ENCODE results near the gene BCL7C.

Gene BCL7C

GRCh38 chr16:30858829-30859423 is 35.0 kb downstream of the BCL7C start:
- no peak for DNase-seq

GRCh38 chr16:30858111-30858495 is 35.8 kb downstream of the BCL7C start:
- DNase-seq, result no peak

DNA sequence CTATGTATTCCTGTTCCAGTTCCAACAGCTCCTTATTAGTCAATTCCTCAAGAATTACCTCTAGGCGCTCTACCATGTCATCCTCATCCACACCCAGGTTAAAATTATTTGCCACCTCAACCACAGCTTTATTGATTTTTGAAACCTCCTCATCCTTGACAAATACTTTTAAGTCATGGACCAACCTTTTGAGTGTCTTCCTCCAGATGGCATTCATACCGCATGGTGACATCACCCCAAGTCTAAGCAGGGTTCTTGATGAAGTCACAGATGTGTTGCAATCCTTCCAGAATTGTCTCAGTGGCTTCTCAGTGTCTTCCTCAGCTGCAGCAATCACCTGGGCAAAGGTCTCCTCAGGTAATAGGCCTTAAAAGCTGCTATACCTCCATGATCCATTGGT is 40.1 kb downstream of the BCL7C start:
- DNase-seq, result no peak

- DNase-seq, result no peak
Measured at GRCh38 chr16:30850246-30850645, 43.6 kb downstream of the BCL7C start.

GRCh38 chr16:30846649-30847402 is 47.1 kb downstream of the BCL7C start:
- DNase-seq, result no peak

- DNase-seq, result peak; percentile 87 to 95
Measured at GRCh38 chr16:30844671-30845449, 49.0 kb downstream of the BCL7C start.

GRCh38 chr16:30844346-30844670 is 49.6 kb downstream of the BCL7C start:
- no peak for DNase-seq

- no peak for DNase-seq
Measured at GRCh38 chr16:30843501-30843900, 50.4 kb downstream of the BCL7C start.

- no peak for DNase-seq
Measured at GRCh38 chr16:30842971-30843370, 50.9 kb downstream of the BCL7C start.

GRCh38 chr16:30841332-30841731 is 52.5 kb downstream of the BCL7C start:
- DNase-seq, result no peak

DNA sequence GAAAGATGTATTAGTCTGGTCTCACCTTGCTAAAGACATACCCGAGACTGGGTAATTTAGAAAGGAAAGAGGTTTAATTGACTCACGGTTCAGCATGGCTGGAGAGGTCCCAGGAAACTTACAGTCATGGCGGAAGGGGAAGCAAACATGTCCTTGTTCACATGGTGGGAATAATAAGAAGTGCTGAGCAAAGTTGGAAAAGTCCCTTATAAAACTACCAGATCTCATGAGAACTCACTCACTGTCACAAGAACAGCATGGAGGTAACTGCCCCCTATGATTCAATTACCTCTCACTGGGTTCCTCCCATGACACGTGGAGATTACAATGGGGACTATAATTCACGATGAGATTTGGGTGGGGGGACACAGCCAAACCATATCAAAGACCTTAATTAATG is 53.3 kb downstream of the BCL7C start:
- DNase-seq, result no peak

DNA sequence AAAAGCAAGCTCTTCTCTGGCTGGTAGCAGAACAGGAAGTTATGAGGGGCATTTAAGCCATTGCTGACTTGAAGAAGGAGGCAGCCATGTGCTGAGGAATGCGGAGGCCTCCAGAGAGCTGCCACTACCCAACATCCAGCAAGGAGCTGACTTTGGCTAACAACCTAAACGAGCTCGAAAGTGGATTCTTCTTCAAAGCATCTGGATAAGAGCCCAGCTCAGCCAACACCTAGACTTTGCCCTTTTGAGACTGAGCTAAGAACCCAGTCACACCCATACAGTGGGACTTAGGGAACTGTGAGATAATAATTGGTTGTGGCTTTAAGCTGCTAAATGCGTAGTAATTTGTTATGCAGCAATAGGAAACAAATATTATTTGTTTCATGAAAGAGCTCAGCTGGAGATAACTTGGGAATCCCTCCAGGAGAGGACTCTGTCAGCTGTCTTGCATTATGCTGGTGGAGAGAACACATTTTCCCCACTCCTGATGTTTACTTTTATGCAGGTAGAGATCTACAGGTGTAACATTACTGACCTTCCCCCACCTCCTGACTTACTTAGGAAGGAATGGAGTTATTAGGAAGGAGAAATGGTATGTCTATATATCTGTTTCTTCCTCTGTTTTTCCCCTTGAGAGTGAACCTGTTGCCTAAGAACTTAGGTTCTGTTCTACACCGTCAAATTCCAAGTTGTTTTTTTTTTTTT is 54.2 kb downstream of the BCL7C start:
- no peak for DNase-seq

- DNase-seq, result no peak
Measured at GRCh38 chr16:30838876-30839471, 54.9 kb downstream of the BCL7C start.

DNA sequence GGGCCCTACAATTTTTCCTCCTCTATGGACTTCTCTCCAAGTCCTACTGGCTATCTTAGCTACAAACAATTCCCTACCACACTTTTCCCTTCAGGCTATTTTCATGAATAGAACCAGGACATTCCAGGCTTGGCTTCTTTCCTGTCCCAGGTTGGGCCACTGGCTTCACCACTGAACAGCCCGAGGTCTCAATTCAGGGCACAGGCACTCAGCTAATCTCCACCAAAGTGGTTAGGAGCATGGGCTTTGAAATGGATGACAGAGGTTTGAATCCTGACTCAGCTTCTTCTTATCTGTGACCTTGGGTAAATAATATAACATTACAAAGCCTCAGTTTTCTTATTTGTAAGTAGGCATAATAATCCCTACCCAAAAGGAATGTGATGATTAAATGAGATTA is 56.0 kb downstream of the BCL7C start:
- no peak for DNase-seq

Data from SHP77 (cell line).